Measurements from ENCODE around the gene DRC1.
"Not testable (repeated sequence)": the region's sequence is repeated elsewhere in the genome, so short reads cannot be mapped to it uniquely, and the experiment has no call there.

DRC1 gene
- long read RNA-seq: 0 reads

- Histone ChIP-seq H3K27me3 (ENCODE audit: insufficient read depth, poor library complexity, severe bottlenecking) (no peaks in the 10 kb centered on the region), H3K27ac (replicated peaks) (no peak within 1 kb of the TSS), H3K4me3 (replicated peaks; ENCODE audit: insufficient read depth, low read length) (no peak within 1 kb of the TSS)
- TF ChIP-seq GABPA (IDR thresholded peaks at IDR 0.05; ENCODE audit: low read depth) (no peak), REST (IDR thresholded peaks at IDR 0.05; ENCODE audit: insufficient replicate concordance, low read depth) (no peak), POLR2AphosphoS5 (IDR thresholded peaks at IDR 0.05; ENCODE audit: low read depth) (no peak), SPI1 (IDR thresholded peaks at IDR 0.05; ENCODE audit: borderline replicate concordance, low read depth) (no peak), CTCF (IDR thresholded peaks at IDR 0.05; ENCODE audit: insufficient read depth, low read length) (no peak)
- no peak for DNase-seq (ENCODE audit: low read depth in 1 of 2, low spot score in 1 of 2)
Observed at GRCh38 chr2:26401739-26402541, at the start of gene DRC1. TSS of gene DRC1 (plus strand) at chr2:26401920. CDS start at chr2:26401990, 70 bp downstream.

GRCh38 chr2:26352892-26353291, 48.8 kb upstream of the DRC1 start:
- no peak overlapping the region for H3K4me3 ChIP-seq (replicated peaks; ENCODE audit: insufficient read depth, low read length)
- no peak overlapping the region for H3K27ac ChIP-seq (replicated peaks)
- DNase-seq (ENCODE audit: low read depth in 1 of 2, low spot score in 1 of 2): no peak

GRCh38 chr2:26354469-26354868, 47.3 kb upstream of the DRC1 start:
- DNase-seq (ENCODE audit: low read depth in 1 of 2, low spot score in 1 of 2); H3K27me3 ChIP-seq (ENCODE audit: insufficient read depth, poor library complexity, severe bottlenecking); H3K27ac ChIP-seq (replicated peaks); H3K4me3 ChIP-seq (replicated peaks; ENCODE audit: insufficient read depth, low read length): not testable (repeated sequence)

More at GRCh38 chr2:26352892-26353291, 48.8 kb upstream of the DRC1 start:
- H3K27me3 ChIP-seq (ENCODE audit: insufficient read depth, poor library complexity, severe bottlenecking): no peaks in the 10 kb centered on the region
- TF ChIP-seq GABPA (IDR thresholded peaks at IDR 0.05; ENCODE audit: low read depth) (no peak), REST (IDR thresholded peaks at IDR 0.05; ENCODE audit: insufficient replicate concordance, low read depth) (no peak), SPI1 (IDR thresholded peaks at IDR 0.05; ENCODE audit: borderline replicate concordance, low read depth) (no peak), POLR2AphosphoS5 (IDR thresholded peaks at IDR 0.05; ENCODE audit: low read depth) (no peak), CTCF (IDR thresholded peaks at IDR 0.05; ENCODE audit: insufficient read depth, low read length) (no peak)

DNA sequence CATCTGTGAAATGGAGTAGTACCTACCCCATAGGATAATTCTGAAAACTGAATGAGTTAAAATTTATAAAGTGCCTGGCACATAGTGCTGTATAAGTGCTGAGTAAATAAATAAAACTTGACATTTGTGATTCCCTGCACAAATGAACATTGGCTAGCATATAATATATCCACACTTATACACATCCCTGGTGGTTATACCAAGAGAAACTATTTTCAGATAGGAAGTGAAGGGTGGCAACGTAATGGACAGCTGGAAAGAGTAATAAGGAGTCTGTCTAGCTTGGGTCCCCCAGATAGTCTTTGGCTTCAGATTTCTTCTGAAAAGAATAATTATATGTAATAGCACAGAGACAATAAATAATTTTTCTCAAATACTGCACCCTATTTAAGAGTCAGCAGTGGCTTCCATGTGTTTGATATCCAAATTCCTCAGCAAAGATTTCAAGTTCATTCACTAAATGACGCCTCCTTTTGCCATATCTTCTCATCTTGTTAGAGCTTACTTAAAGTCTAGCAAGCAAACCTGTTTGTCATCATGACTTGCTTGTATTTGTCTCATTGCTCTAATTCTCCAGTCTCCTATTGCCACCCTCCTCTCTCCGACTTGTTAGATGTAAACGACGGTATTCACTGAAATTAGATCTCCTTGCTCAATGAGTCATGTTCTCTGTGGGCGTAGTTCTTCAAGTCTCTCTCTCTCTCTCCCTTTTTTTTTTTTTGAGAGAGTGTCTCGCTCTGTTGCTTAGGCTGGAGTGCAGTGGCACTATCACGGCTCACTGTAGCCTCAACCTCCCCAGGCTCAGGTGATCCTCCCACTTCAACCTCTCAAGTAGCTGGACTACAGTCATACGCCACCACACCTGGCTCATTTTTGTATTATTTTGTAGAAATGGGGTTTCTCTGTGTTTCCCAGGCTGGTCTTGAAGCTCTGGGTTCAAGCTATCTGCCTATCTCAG, 46.4 kb upstream of the DRC1 start:
- no peak overlapping the region for H3K4me3 ChIP-seq (replicated peaks; ENCODE audit: insufficient read depth, low read length)
- no peak overlapping the region for H3K27ac ChIP-seq (replicated peaks)
- no peaks in the 10 kb centered on the region for H3K27me3 ChIP-seq (ENCODE audit: insufficient read depth, poor library complexity, severe bottlenecking)
- no peak for DNase-seq (ENCODE audit: low read depth in 1 of 2, low spot score in 1 of 2)
- TF ChIP-seq GABPA (IDR thresholded peaks at IDR 0.05; ENCODE audit: low read depth): no peak
- TF ChIP-seq CTCF (IDR thresholded peaks at IDR 0.05; ENCODE audit: insufficient read depth, low read length): no peak
- no peak for TF ChIP-seq REST (IDR thresholded peaks at IDR 0.05; ENCODE audit: insufficient replicate concordance, low read depth)

All from HL-60 (cell line).